PC-3 (cell line): ENCODE results near the gene MDGA2.

Source experiments
- EZH2 ChIP-seq: fragments of 300-600 bp; sonication (generic); IDR thresholded peaks from one replicate; pipeline ENCODE4 v1.6.1; 2017; ENCODE audit warnings: antibody characterized with exemption, mild to moderate bottlenecking, low read length; ENCODE audit not compliant: unreplicated experiment
- EZH2phosphoT487 ChIP-seq: fragments of 300-600 bp; sonication (generic); IDR thresholded peaks from 2 replicates; pipeline ENCODE4 v1.6.1; 2018; ENCODE audit warnings: mild to moderate bottlenecking, antibody characterized with exemption, low read length, borderline replicate concordance
- TF ChIP-seq, protein P1 (sequence below): fragments of 300-600 bp; sonication (generic); conservative IDR thresholded peaks from 2 replicates; pipeline ENCODE4 v1.5.1; 2017; ENCODE audit warnings: antibody characterized with exemption, low read depth, mild to moderate bottlenecking, low read length

DNA sequence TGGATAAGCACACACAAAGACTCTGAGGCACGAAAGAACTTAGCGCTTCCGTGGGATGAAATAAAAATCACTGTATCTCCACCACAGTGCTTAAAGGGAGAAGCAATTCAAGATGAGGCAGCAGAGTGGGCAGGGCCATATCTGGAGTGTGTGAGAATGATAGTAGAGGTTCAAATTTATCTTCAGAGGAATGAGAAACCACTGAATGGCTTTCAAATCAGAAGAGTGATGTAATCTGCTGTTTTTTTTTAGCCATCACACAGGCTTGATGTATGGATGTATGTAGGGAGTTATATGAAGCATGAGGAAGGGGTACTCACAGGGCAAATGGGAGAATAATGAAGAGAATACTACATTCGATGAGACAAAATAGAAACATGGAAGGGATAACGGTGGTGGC, 24.1 kb downstream of the MDGA2 start:
- TF ChIP-seq EZH2 (no peak), EZH2phosphoT487 (no peak)
- TF ChIP-seq, protein P1, sequence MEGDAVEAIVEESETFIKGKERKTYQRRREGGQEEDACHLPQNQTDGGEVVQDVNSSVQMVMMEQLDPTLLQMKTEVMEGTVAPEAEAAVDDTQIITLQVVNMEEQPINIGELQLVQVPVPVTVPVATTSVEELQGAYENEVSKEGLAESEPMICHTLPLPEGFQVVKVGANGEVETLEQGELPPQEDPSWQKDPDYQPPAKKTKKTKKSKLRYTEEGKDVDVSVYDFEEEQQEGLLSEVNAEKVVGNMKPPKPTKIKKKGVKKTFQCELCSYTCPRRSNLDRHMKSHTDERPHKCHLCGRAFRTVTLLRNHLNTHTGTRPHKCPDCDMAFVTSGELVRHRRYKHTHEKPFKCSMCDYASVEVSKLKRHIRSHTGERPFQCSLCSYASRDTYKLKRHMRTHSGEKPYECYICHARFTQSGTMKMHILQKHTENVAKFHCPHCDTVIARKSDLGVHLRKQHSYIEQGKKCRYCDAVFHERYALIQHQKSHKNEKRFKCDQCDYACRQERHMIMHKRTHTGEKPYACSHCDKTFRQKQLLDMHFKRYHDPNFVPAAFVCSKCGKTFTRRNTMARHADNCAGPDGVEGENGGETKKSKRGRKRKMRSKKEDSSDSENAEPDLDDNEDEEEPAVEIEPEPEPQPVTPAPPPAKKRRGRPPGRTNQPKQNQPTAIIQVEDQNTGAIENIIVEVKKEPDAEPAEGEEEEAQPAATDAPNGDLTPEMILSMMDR, result no peak
